Forelimb muscle (tissue), 1 donor: ENCODE measurements around the gene ANTXR1. TPM values are rescaled to one million over a fixed set of nuclear protein-coding genes. Genes with fewer than 3 reads are reported as not detected.

ENCODE experiments used
- DNase-seq: peaks from one replicate; pipeline ENCODE4 v3.0.0-alpha.2; 2013; ENCODE audit warnings: low read depth
- polyA plus RNA-seq: library from polyadenylated mRNA; unstranded; fragments of 120-200 nt; gene quantifications from one replicate; pipeline ENCODE4 v1.2.1, GENCODE V29; 2013; ENCODE audit not compliant: insufficient read length

ANTXR1 gene
- polyA plus RNA-seq, 1 donor, result 123 TPM

GRCh38 chr2:69070969-69071368 is 58.0 kb downstream of the ANTXR1 start:
- DNase-seq, result no peak

DNA sequence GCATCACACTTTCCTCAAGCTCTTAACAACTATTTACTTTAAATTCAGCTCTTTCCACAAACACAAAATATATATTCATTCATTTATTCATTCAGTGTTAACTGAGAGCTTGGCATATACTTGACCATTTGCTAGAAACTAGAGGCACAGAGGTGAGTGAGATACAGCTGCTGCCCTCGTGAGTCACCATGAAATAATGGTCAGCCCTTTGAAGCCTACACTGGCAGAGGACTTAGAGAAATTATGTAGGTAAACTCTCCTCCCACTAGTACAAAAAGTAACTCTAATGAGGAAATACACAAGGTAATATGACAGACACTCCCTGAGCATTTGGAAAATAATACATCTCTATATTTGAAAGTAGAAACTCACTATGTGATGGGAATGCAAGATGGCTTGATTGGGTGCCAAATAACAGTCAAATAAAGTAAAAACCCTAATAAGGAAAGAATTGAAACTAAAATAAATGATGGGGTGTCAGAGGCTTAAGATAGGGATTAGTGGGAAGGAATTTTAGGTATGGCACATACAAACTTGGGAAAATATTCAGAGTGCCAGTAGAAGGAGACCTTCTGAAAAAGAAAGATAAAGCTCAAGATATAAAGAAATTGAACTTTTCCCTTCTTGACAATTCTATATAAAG is 61.1 kb downstream of the ANTXR1 start:
- DNase-seq, result no peak

- DNase-seq, result no peak
These were observed 61.9 kb downstream of the ANTXR1 start for GRCh38 chr2:69074918-69075317.

DNA sequence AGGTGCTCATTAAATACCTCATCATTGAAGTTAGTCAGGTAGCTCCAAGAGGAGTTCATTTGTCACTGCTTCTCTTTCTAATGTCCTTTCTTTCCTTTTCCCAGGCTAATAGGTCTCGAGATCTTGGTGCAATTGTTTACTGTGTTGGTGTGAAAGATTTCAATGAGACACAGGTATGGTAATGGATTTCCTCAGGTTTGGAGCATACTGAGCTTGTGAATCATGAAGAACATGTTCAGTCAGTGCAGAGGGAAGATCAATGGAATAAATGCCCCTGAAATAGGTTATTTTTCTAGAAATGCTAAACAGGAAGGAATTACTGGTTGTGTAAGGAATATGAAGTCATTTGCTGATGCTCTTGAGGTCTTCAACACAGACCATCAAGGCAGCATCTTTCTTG is 62.5 kb downstream of the ANTXR1 start:
- DNase-seq, result no peak

GRCh38 chr2:69076601-69077000 is 63.6 kb downstream of the ANTXR1 start:
- DNase-seq, result no peak

DNA sequence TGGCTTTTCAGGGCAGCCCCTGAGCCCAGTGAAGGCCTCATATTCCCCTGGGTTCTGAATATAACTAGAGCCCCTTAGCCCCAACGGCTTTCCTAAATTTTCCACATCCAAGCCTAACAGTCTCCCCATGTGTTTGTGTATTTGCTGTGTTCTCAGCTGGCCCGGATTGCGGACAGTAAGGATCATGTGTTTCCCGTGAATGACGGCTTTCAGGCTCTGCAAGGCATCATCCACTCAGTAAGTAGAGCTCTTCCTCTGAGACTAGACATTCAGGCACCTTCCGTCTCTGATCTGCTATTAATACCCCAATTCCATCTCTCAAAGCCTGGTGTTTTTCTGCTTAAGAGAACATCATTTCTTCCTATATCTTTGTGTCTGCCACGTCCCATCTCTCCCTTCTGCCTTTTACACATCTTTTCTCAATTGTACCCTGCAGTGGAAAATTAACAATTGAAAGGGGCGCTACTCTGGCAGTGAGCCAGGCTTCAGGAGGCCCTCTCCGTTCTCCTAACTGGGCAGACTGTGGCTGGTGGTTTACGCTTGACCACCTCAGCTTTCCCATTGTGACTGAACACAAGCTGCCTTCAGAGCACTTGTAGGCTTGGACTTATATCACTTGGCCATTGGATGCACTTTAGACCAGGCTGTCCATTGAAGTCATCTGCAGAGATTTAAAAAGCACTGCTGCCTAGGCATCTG is 64.4 kb downstream of the ANTXR1 start:
- DNase-seq, result no peak

GRCh38 chr2:69080071-69080470 is 67.1 kb downstream of the ANTXR1 start:
- DNase-seq, result no peak

- DNase-seq, result no peak
These were observed 68.1 kb downstream of the ANTXR1 start for GRCh38 chr2:69081001-69081580.

DNA sequence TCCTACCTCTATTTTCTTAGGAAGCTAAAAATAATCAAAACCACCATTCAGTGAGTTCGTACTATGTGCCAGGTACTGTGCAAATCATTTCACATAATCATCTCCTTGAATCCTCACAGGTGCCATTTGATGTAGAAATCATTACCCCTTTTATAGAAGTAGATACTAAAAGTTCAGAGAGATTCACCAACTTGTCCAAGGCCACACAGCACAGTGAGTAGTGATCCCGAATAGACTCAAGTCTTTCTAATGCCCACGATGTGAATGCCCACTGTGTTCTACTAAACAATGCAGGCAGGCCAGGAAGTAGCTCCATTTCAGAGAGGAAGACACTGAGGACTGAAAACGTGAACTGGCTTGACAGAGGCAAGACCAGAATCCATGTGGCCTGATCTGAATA is 68.8 kb downstream of the ANTXR1 start:
- DNase-seq, result no peak

GRCh38 chr2:69082430-69082997 is 69.5 kb downstream of the ANTXR1 start:
- DNase-seq, result no peak

DNA sequence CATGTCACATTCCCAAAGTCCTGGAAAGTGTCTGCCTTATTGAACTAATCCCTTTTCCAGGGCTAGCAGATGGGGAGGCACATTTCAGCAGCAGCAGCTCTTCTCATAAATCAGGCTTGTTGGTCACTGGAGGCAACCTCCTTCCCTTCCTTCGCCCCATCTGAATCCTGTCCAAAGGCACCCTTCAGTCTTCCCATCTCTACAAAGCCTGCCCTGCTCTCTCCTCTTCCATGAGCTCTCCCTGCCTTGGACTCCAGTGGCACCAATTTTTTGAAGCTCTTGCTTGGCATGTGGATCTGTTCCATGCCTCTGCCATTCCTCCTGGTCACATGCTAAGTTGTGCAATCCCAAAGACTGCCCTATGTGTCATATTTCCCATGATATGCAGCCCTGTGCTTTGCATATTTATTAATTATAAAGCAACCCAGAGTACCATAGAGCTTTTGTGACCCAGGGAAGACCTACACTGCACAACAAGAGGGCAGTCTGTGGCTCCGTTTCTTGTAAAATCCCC is 70.3 kb downstream of the ANTXR1 start:
- DNase-seq, result no peak

DNA sequence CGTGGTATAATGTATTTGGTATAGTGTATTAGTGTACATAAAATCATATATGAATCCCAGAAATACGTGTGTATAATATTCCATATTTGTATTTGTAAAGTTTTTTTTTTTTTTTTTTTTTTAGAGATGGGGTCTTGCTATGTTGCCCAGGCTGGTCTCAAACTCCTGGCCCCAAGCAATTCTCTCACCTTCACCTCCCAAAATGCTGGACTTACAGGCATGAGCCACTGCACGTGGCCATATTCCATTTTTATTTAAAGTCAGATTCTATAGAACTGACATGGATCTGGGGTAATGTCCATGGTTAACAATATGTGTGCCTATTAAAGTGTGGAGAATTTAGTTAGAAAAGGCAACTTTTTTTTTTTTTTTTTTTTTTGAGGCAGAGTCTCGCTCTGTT is 71.5 kb downstream of the ANTXR1 start:
- no peak for DNase-seq

GRCh38 chr2:69086466-69086865 is 73.5 kb downstream of the ANTXR1 start:
- DNase-seq, result no peak

DNA sequence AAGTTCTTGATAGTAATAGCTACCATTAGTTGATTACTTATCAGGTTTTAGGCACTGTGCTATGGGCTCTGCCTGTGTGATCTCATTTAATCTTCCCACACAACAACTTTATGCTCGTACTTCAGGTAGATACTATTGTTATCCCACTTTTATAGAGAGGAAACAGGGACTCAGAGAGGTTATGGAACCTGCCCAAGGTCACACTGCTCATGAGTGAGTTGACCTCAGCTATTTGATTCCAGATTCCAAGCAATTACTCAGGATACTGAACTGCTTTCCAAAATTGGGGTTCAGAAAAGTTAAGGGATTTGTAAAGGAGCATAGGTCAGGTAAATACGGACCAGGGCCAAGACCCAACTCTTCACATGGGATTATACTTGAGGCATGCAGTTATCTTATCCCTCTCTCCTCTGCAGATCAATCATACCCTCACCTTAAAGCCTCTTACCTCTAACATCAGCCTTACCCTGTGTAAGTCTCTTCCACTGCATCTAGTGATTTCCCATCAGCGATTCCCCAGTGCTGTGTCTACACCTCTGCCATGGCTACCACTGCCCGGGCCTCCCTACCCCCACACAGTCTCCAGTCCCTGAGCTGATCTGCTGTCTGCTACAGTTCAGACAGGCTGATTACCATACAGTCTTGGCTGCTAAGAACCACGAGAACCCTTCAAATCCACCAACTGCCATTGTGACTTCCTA is 74.4 kb downstream of the ANTXR1 start:
- no peak for DNase-seq

- DNase-seq, result no peak
These were observed 74.9 kb downstream of the ANTXR1 start for GRCh38 chr2:69087912-69088240.

DNA sequence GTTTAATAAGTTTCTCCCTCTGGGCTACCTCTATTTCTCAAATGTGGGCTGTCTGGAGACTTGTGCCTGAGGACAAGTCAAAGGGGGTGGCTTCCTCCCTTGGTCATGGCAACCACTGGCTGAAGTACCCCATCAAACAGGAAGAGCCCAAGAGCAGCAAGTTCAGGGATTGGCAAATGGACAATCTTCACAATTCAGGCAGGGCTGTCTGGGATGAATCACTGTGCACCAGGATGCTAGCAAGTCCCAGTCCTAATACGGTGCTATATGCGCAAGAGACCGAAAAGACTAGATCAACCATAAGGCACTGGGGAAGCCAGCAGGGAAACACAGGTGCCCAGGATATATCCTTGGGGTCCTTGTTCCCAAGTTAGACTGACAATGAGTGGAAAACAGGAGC is 75.5 kb downstream of the ANTXR1 start:
- no peak for DNase-seq

DNA sequence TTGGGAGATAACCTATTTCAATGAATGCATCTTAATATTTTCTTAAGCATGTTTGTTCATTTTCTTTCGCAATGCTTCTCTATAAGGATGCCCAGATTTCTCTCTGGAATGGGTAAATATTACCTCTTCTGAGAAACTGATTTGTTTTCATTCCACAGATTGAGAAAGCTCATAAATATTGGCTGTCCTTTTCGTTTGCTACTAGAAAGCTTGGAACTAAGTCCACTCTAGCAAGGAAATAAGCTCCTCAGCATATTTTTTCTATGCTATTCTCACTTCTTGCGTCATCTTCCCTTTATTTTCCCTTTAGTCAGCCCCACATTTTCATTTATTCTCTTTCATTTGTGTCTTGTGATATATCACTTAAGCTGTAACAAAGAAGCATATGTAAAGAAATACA is 76.3 kb downstream of the ANTXR1 start:
- DNase-seq, result no peak

DNA sequence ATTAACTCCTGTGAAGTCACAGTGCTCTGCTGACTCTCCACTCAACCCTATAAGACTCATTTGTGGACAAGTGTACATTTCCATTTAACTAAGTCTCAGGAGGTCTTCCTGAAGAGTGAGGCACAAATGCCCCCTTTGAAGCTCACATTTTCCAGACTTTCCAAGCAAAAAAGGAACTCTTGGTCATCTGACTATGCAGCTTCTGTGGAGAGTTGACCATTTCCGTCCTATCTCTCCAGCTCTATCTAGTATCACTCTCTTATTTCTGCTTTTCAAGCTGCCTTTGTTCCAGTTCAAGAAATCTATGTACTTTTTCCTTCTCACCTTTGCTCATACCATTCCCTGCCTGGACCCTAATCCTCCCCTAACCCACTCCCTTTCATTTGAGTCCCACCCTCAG is 77.0 kb downstream of the ANTXR1 start:
- no peak for DNase-seq

GRCh38 chr2:69090820-69091219 is 77.8 kb downstream of the ANTXR1 start:
- DNase-seq, result no peak

- no peak for DNase-seq
These were observed 79.9 kb downstream of the ANTXR1 start for GRCh38 chr2:69092857-69093256.

- peak; percentile 94 for DNase-seq
These were observed 82.3 kb downstream of the ANTXR1 start for GRCh38 chr2:69095305-69095704.
